ENCODE measurements around the gene FCAMR.

FCAMR gene

GRCh38 chr1:206992790-206993189, 22.5 kb upstream of the FCAMR start:
- Histone ChIP-seq H3K4me1 (ENCODE audit: control insufficient read depth, insufficient read depth, low read depth, low read length) (peaks cover 3% of the 10 kb centered on the region), H3K27ac (ENCODE audit: low read length, poor library complexity, severe bottlenecking) (no peak overlapping the region), H3K9ac (ENCODE audit: low read length) (no peak overlapping the region), H3K4ac (ENCODE audit: low read depth in 1 of 2, low read length in 2 of 2) (no peak overlapping the region), H4K91ac (ENCODE audit: low read length) (no peak overlapping the region), H3K79me1 (replicated peaks; ENCODE audit: low read length, poor library complexity, severe bottlenecking) (no peaks in the 10 kb centered on the region), H3K36me3 (ENCODE audit: control insufficient read depth in 1 of 2, insufficient read depth in 2 of 2, low read depth in 1 of 2, low read length in 2 of 2) (no peaks in the 10 kb centered on the region), H2AK5ac (ENCODE audit: low read length, severe bottlenecking) (no peak overlapping the region), H3K18ac (ENCODE audit: low read depth in 1 of 2, low read length in 2 of 2) (no peak overlapping the region), H2BK120ac (ENCODE audit: low read depth, low read length) (no peak overlapping the region), H3K27me3 (ENCODE audit: control insufficient read depth in 1 of 2, insufficient read depth in 1 of 2, low read length in 2 of 2) (peaks cover 11 to 31% of the 10 kb centered on the region in 2 experiments), H2BK12ac (ENCODE audit: low read length in 2 of 2) (no peak overlapping the region), H3K4me3 (ENCODE audit: insufficient read depth in 1 of 2, low read depth in 1 of 2, low read length in 2 of 2) (no peak overlapping the region), H2BK5ac (ENCODE audit: low read depth, low read length, poor library complexity, severe bottlenecking) (no peak overlapping the region), H3K9me3 (ENCODE audit: control insufficient read depth, low read length) (no peaks in the 10 kb centered on the region), H4K8ac (ENCODE audit: low read length) (no peak overlapping the region), H3K23ac (ENCODE audit: low read length in 2 of 2) (no peak overlapping the region), H3K14ac (ENCODE audit: low read length in 2 of 2) (no peak overlapping the region), H2BK15ac (ENCODE audit: low read depth, poor library complexity, severe bottlenecking) (no peak overlapping the region), H2AFZ (ENCODE audit: low read depth, low read length) (no peak overlapping the region), H3K4me2 (ENCODE audit: low read length, poor library complexity, severe bottlenecking) (no peak overlapping the region)
- no peak for DNase-seq

- H4K8ac ChIP-seq (ENCODE audit: low read length): no peak overlapping the region
- H3K14ac ChIP-seq (ENCODE audit: low read length in 2 of 2): no peak overlapping the region
- no peaks in the 10 kb centered on the region for H3K79me1 ChIP-seq (replicated peaks; ENCODE audit: low read length, poor library complexity, severe bottlenecking)
- H2BK5ac ChIP-seq (ENCODE audit: low read depth, low read length, poor library complexity, severe bottlenecking): no peak overlapping the region
- H3K9me3 ChIP-seq (ENCODE audit: control insufficient read depth, low read length): no peaks in the 10 kb centered on the region
- H2BK12ac ChIP-seq (ENCODE audit: low read length in 2 of 2): no peak overlapping the region
- DNase-seq: no peak
- peak overlapping the region in 1 of 2 experiments; percentile 14 for H3K23ac ChIP-seq (ENCODE audit: low read length in 2 of 2)
- H4K91ac ChIP-seq (ENCODE audit: low read length): no peak overlapping the region
- no peak overlapping the region for H3K4me3 ChIP-seq (ENCODE audit: insufficient read depth in 1 of 2, low read depth in 1 of 2, low read length in 2 of 2)
- no peak overlapping the region for H2BK120ac ChIP-seq (ENCODE audit: low read depth, low read length)
- peaks cover 29 to 55% of the 10 kb centered on the region in 2 experiments for H3K27me3 ChIP-seq (ENCODE audit: control insufficient read depth in 1 of 2, insufficient read depth in 1 of 2, low read length in 2 of 2)
- H3K9ac ChIP-seq (ENCODE audit: low read length): no peak overlapping the region
- H2AFZ ChIP-seq (ENCODE audit: low read depth, low read length): no peak overlapping the region
- H3K4me1 ChIP-seq (ENCODE audit: control insufficient read depth, insufficient read depth, low read depth, low read length): peaks cover 3% of the 10 kb centered on the region
- 100% methylated on average over 1 of the region's 1 CpG for WGBS
- no peak overlapping the region for H3K4ac ChIP-seq (ENCODE audit: low read depth in 1 of 2, low read length in 2 of 2)
- H2BK15ac ChIP-seq (ENCODE audit: low read depth, poor library complexity, severe bottlenecking): no peak overlapping the region
- H3K4me2 ChIP-seq (ENCODE audit: low read length, poor library complexity, severe bottlenecking): no peak overlapping the region
- no peak overlapping the region for H2AK5ac ChIP-seq (ENCODE audit: low read length, severe bottlenecking)
- H3K27ac ChIP-seq (ENCODE audit: low read length, poor library complexity, severe bottlenecking): no peak overlapping the region
- no peaks in the 10 kb centered on the region for H3K36me3 ChIP-seq (ENCODE audit: control insufficient read depth in 1 of 2, insufficient read depth in 2 of 2, low read depth in 1 of 2, low read length in 2 of 2)
- H3K18ac ChIP-seq (ENCODE audit: low read depth in 1 of 2, low read length in 2 of 2): no peak overlapping the region
Measured at GRCh38 chr1:206987873-206988272, 17.6 kb upstream of the FCAMR start.

GRCh38 chr1:206986885-206987284, 16.6 kb upstream of the FCAMR start:
- H3K4me3 ChIP-seq (ENCODE audit: insufficient read depth in 1 of 2, low read depth in 1 of 2, low read length in 2 of 2): no peak overlapping the region
- no peak overlapping the region for H2AFZ ChIP-seq (ENCODE audit: low read depth, low read length)
- WGBS: 93% methylated on average over 3 of the region's 3 CpGs
- no peaks in the 10 kb centered on the region for H3K9me3 ChIP-seq (ENCODE audit: control insufficient read depth, low read length)
- H2BK15ac ChIP-seq (ENCODE audit: low read depth, poor library complexity, severe bottlenecking): no peak overlapping the region
- H3K9ac ChIP-seq (ENCODE audit: low read length): no peak overlapping the region
- peaks cover 29 to 54% of the 10 kb centered on the region in 2 experiments for H3K27me3 ChIP-seq (ENCODE audit: control insufficient read depth in 1 of 2, insufficient read depth in 1 of 2, low read length in 2 of 2)
- no peak overlapping the region for H3K23ac ChIP-seq (ENCODE audit: low read length in 2 of 2)
- DNase-seq: no peak
- H3K4me2 ChIP-seq (ENCODE audit: low read length, poor library complexity, severe bottlenecking): no peak overlapping the region
- H2BK120ac ChIP-seq (ENCODE audit: low read depth, low read length): no peak overlapping the region
- no peak overlapping the region for H2BK5ac ChIP-seq (ENCODE audit: low read depth, low read length, poor library complexity, severe bottlenecking)
- H3K4me1 ChIP-seq (ENCODE audit: control insufficient read depth, insufficient read depth, low read depth, low read length): peaks cover 1% of the 10 kb centered on the region
- H2BK12ac ChIP-seq (ENCODE audit: low read length in 2 of 2): no peak overlapping the region
- H3K4ac ChIP-seq (ENCODE audit: low read depth in 1 of 2, low read length in 2 of 2): no peak overlapping the region
- no peak overlapping the region for H3K14ac ChIP-seq (ENCODE audit: low read length in 2 of 2)
- no peaks in the 10 kb centered on the region for H3K36me3 ChIP-seq (ENCODE audit: control insufficient read depth in 1 of 2, insufficient read depth in 2 of 2, low read depth in 1 of 2, low read length in 2 of 2)
- H2AK5ac ChIP-seq (ENCODE audit: low read length, severe bottlenecking): no peak overlapping the region
- no peak overlapping the region for H4K91ac ChIP-seq (ENCODE audit: low read length)
- H3K27ac ChIP-seq (ENCODE audit: low read length, poor library complexity, severe bottlenecking): no peak overlapping the region
- H3K18ac ChIP-seq (ENCODE audit: low read depth in 1 of 2, low read length in 2 of 2): no peak overlapping the region
- H3K79me1 ChIP-seq (replicated peaks; ENCODE audit: low read length, poor library complexity, severe bottlenecking): no peaks in the 10 kb centered on the region
- no peak overlapping the region for H4K8ac ChIP-seq (ENCODE audit: low read length)

GRCh38 chr1:206986402-206986801, 16.1 kb upstream of the FCAMR start:
- DNase-seq: no peak
- H3K23ac ChIP-seq (ENCODE audit: low read length in 2 of 2): no peak overlapping the region
- 84% methylated on average over 3 of the region's 3 CpGs for WGBS
- H3K18ac ChIP-seq (ENCODE audit: low read depth in 1 of 2, low read length in 2 of 2): no peak overlapping the region
- H2AK5ac ChIP-seq (ENCODE audit: low read length, severe bottlenecking): no peak overlapping the region
- H3K14ac ChIP-seq (ENCODE audit: low read length in 2 of 2): no peak overlapping the region
- no peak overlapping the region for H4K91ac ChIP-seq (ENCODE audit: low read length)
- H3K36me3 ChIP-seq (ENCODE audit: control insufficient read depth in 1 of 2, insufficient read depth in 2 of 2, low read depth in 1 of 2, low read length in 2 of 2): no peaks in the 10 kb centered on the region
- no peak overlapping the region for H3K9ac ChIP-seq (ENCODE audit: low read length)
- H3K4ac ChIP-seq (ENCODE audit: low read depth in 1 of 2, low read length in 2 of 2): no peak overlapping the region
- no peak overlapping the region for H2AFZ ChIP-seq (ENCODE audit: low read depth, low read length)
- no peak overlapping the region for H3K27ac ChIP-seq (ENCODE audit: low read length, poor library complexity, severe bottlenecking)
- H2BK120ac ChIP-seq (ENCODE audit: low read depth, low read length): no peak overlapping the region
- peaks cover 31 to 54% of the 10 kb centered on the region in 2 experiments for H3K27me3 ChIP-seq (ENCODE audit: control insufficient read depth in 1 of 2, insufficient read depth in 1 of 2, low read length in 2 of 2)
- no peak overlapping the region for H2BK5ac ChIP-seq (ENCODE audit: low read depth, low read length, poor library complexity, severe bottlenecking)
- no peak overlapping the region for H3K4me2 ChIP-seq (ENCODE audit: low read length, poor library complexity, severe bottlenecking)
- H3K4me1 ChIP-seq (ENCODE audit: control insufficient read depth, insufficient read depth, low read depth, low read length): peaks cover 1% of the 10 kb centered on the region
- H3K9me3 ChIP-seq (ENCODE audit: control insufficient read depth, low read length): no peaks in the 10 kb centered on the region
- H2BK12ac ChIP-seq (ENCODE audit: low read length in 2 of 2): no peak overlapping the region
- no peak overlapping the region for H4K8ac ChIP-seq (ENCODE audit: low read length)
- no peak overlapping the region for H3K4me3 ChIP-seq (ENCODE audit: insufficient read depth in 1 of 2, low read depth in 1 of 2, low read length in 2 of 2)
- no peaks in the 10 kb centered on the region for H3K79me1 ChIP-seq (replicated peaks; ENCODE audit: low read length, poor library complexity, severe bottlenecking)
- no peak overlapping the region for H2BK15ac ChIP-seq (ENCODE audit: low read depth, poor library complexity, severe bottlenecking)

All from mesenchymal stem cell (in vitro differentiated cells and primary cell).